Measurements from ENCODE around the gene NAV2. TPM values are rescaled to one million over a fixed set of nuclear protein-coding genes. Genes with fewer than 3 reads are reported as not detected.
"Not testable (repeated sequence)": the region's sequence is repeated elsewhere in the genome, so short reads cannot be mapped to it uniquely, and the experiment has no call there.

Gene NAV2
- polyA plus RNA-seq, 1 donor = 40.4 TPM

- DNase-seq = no peak
These were observed 343.7 kb downstream of the NAV2 start for GRCh38 chr11:20056109-20056949.

DNA sequence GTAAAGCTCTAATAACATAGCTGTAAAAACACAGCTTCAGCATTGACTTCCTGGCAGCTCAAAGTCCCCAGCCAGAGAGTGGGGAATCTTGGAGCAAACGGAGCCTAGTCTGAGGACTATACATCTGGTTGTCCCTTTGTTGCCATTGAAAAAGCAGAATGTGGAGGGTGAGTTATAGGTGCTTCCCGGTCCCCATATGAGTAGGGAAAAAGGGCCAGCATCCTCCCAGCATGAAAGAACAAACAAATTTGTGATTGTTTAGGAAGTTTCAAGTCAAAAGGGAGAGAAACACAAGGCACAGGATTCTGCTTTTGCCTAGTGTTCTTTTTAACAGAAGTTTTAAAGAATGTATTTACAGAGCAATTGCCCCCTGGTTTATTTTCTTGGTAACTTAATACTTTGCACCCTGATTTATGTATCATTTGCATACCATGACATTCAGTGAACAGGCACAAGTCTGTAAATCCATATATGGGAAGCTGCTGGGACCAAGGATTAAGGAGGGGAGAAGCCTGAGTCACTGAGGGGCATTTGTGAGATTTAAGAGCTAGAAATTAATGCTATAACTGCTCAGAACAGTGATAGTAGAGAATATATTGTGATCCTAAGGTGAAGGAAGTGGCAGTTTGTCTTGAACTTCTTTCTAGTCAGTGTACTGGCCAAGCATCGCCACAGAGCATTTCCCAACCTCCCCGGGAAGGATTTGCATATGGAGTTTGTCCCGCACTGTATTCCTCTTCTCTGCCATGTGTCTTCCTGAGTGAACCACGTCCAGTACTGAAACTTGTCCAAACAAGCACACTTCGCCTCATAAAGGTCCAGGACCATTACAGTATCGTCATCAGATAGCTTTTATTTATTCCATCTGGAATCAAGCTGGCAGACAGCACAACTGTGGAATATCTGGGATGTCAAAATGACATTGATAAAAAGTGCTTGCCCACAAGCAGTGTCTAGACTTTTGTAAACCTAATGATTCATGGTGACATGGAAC lies 344.6 kb downstream of the NAV2 start:
- no peak for DNase-seq

DNA sequence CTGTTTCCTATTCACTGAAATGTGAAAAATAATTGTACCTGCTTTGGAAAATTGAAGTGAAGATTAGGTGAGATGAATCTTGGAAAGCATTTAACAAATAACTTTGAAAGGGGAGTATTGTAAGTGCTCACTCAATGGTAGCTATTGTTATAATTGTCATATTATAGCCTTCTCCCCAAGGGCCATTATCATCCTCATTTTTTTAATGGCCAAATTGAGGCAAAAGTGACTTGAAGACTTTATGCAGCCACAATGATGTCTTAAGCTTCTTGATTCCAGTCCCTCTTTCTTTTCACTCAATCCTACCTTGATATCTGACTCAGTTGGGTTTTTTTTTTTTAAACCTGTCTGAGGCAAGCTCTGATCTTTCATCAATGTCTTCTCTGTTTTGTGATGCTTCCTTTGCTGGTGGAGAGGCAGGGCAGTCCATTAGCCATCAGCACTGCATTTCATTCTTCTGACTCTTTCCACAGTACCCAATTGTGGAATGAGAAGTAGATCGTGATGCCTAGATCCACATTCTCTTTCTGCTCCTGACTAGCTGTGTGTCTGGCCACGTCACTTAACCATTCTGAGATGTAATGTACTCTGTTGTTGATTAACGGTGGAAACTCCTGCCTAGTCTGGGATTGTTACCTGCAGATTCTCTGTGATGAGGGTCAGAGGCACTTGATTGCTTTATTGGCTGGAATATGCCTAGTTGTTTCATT lies 346.3 kb downstream of the NAV2 start:
- DNase-seq = no peak

- DNase-seq = no peak
These were observed 347.0 kb downstream of the NAV2 start for GRCh38 chr11:20059587-20060021.

DNA sequence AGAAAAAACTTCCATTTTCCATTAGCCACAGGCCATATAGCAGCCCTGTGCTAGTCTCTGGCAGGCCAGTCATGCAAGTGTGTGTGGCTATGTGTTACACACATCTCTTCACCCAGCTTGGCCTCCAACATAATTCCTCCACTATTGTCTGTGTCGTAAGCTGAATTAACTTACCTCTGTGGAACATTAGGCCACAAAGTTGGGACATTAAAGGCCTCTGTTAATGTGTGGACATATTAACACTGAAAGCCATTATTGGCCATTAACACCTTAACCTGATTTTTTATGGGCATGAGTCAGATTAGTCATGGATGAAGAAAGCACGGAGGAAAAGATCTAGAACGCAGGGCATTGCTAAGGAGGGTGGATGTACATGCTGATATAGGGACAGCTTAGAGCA lies 347.5 kb downstream of the NAV2 start:
- DNase-seq = no peak

DNA sequence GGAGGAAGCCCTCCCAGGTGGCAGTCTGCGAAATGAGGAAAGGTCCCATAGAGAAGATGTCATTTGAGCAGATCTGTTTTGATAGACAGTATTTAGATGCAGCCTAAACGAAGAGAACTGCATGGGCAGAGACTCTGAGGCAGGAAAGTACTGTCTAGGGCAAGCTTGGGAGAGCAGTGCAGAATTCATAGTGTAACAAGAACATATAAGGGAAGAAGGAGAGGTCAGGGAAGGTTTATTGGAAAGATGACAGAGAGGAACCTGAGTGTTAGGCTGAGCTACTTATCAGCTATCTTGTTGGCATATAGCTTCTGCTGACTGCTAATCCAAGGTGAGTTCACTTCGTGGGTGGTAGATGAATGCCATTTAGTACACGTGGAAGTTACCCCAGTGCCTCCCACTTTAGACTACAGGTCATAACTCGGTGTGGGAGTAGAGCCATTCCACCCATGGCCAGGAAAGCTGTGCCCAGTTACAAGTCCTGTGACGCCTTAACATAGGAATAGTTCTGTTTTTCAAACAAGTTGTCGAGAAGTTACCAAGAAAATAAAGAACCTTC lies 348.1 kb downstream of the NAV2 start:
- DNase-seq = no peak

DNA sequence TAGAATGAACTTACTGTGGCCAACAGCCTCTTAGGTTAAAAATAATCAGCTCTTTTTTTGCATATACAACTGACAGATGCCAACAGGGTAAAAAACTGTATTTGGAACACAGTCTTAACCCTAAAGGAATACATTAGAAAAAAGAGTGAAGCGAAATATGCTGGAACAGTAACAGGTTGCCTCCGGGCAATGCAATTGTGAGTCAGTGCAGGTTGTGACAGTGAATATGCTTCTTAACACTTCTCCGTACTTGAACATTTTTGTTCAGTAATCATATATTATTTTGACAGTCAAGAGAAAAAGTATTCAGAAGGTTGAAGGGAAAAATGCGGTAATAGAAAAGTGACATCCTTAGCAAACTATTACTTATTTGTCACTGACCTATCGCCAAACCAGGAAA lies 349.1 kb downstream of the NAV2 start:
- no peak for DNase-seq

GRCh38 chr11:20064961-20065405 lies 352.3 kb downstream of the NAV2 start:
- DNase-seq = no peak

DNA sequence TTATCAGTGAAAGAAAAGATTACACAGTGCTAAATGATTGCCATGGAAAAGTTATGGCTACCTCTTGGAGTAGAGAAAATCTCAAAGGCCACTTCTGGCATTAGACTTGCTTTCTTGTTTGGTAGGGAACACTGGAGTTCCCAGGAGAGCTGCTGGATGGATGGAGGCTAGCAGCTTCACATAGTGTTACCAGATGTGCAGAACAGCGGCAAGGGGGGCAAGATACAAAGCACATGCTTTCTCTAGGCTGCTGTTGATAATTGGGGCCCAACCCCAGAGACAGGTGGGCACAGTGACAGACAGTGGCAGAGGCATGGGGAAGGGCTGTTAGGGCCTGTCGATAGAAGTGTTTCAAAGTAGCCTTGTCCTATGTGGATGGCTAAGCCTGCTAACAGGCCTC lies 352.8 kb downstream of the NAV2 start:
- DNase-seq = no peak

DNA sequence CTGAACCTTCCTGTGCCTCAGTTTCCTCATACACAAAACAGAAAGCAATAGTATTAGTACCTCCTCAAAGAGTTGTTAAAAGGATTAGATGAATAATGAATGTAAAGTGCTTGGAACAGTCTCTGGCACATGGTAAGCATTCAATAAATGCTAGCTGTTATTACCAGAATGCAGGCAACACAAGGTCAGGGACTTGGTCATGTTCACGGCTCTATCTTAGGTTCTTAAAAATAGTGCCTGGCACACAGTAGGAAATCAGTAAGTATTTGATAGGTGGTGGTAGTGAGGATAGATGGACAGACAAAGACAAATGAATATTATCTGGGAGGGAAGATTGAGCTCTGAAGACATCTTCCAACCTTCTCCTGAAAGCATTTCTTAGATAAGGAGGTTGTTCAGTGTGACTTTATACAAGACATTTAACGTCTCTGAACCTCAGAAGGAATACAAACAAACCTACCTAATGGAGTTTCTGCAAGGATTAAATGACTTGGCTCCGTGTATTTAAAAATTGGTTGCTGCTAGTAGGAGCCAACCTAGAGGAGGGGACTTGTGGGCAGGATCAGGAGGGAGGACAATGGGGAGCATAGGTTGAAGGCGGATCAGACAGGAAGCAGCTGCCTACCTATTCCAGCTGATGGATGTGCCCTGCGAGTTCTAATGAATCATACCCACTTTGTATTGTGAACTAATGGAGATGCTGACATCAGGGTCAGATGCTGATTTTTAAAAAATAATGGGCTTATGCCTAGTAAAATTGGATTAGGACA lies 353.6 kb downstream of the NAV2 start:
- no peak for DNase-seq

DNA sequence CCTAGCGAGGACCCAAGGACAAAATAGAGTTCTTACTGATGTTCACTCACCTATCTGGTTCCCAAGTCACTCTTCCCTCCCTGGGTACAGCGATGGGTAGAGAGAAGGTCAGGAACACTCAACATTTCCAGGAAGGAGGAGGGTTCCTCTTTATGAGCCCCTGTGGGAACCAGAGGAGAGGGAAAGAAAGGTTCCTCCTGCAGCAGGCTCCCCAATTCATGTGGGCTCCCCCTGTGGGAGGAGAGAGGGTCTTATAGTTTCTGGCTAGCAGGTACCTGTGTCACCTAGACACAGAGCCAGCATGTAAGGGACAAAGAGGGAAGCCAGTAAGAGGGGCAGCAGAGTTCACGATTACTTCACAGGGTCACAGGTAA lies 354.1 kb downstream of the NAV2 start:
- DNase-seq = no peak

DNA sequence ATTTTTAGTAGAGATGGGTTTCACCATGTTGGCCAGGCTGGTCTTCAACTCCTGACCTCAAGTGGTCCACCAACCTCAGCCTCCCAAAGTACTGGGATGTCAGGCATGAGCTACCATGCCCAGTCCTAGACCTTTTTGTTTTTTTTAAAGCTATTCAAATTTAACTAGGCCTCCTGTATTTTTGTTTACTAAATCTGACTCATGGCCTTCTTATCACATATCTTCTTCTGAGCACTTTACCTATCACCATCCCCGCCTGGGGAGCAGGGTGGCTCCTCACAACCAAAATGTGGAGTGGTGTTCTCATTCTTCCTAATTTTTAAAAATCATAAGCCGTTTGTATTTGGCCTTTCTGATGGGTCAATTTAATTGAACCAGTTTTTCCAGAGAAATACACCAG lies 355.0 kb downstream of the NAV2 start:
- DNase-seq = no peak

DNA sequence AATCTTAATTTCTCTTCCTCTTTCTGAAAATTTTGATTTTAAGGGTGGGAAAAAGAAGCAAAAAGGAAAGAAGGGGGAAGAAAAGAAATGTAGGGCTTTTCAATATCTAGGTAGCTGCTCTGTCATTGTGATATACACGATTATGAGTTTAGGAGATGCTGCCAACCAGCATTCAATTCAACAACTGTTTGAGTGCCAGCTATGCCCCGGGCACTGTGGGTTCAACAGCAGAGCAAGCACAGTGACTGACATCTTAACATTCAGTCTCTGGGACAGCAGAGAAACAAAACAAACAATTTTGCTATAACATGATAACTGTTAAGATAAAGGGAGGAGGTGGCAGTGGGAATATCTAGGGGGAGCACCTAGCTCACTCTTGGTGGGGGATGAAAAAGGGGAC lies 356.1 kb downstream of the NAV2 start:
- DNase-seq = no peak

DNA sequence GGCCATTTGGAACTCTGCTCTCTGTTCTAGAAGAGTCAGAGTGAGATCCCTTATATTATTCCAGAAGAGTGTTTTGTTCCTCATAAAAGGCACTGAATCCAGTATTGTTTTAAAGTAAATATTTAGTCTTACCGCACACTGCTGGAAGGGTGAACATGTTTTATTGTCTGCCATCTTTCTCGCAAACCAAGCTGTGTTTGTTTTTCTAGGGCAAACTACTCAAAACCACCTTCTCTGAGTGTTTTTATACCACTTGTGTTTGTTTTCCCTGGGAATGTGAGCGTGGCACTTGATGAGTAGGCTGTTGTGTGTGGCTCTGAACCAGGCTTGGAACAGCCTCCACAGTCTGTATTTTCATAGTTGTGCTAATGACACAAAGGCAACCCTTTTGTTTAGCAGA lies 357.8 kb downstream of the NAV2 start:
- no peak for DNase-seq

- DNase-seq = no peak
These were observed 363.0 kb downstream of the NAV2 start for GRCh38 chr11:20075627-20076026.

GRCh38 chr11:20078846-20079245 lies 366.2 kb downstream of the NAV2 start:
- no peak for DNase-seq

DNA sequence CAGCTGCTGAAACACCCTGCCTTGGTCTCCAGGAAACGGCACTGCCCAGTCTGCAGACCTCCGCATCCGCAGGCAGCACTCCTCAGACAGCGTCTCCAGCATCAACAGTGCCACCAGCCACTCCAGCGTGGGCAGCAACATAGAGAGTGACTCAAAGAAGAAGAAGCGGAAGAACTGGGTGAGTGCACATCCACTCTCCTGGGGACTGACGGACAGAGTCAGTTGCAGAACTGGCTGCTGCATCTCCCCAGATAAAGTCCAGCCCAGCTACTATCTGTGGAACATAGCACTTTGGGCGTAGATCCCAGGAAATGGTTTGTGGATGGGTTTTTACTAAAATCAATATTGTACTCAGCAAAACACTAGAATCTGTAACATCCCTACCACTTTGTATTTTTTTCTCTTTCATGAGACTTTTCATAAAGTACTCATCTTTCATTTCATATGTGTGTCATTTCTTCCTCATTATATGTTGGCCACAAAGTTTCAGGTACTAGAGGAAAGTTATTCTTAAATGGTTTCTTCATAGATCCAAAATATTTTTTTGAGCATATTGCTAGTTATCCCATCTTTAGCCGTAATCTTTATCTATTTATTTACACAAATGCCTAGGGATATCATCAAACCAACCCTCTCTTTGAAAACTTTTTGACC lies 367.5 kb downstream of the NAV2 start:
- no peak for DNase-seq

DNA sequence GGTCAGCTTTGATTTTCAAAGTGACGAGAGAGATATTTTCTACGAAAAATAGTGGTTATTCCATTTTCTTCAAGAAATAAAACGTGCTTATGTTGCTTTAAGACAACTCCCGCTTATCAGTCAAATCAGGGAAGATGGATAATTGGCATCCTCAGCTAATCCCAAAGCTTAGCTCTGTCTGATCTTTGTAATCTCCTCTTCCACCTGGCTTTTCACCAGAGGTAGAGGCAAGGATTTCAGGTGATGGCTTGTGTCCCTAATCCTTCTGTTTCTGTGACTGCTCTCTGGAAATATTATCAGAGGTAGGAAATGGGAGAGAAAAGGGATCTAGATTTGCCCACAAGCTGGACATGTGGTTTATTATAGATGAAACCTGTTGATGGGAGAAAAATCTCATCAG lies 368.7 kb downstream of the NAV2 start:
- DNase-seq = no peak

- DNase-seq = not testable (repeated sequence)
These were observed 371.2 kb downstream of the NAV2 start for GRCh38 chr11:20083877-20084276.

GRCh38 chr11:20084921-20085814 lies 372.5 kb downstream of the NAV2 start:
- DNase-seq = no peak
